Endothelial cell of umbilical vein (primary cell): Measurements from ENCODE around the gene SART3. TPM values are rescaled to one million over a fixed set of nuclear protein-coding genes. Genes with fewer than 3 reads are reported as not detected.

ENCODE experiments used
- BruUV-seq: library from RNA; stranded (reverse); fragments of 400-500 nt; replicated peaks from 2 replicates; lab custom pipeline; 2021; lab: Mats Ljungman, UMichigan
- CTCF ChIA-PET: fragments of 300-600, 350-600 bp; sonication (Branson Sonifier 250); formaldehyde crosslinking; loops from one replicate; lab custom pipeline; 2021; ENCODE audit warnings: antibody characterized with exemption, inconsistent platforms; lab: Charles Lee
- POLR2A ChIA-PET: fragments of 300-600, 350-600 bp; sonication (Branson Sonifier 250); formaldehyde crosslinking; loops from one replicate; lab custom pipeline; 2021; ENCODE audit warnings: antibody characterized with exemption, inconsistent platforms; lab: Charles Lee
- DNase-seq: peaks from one replicate; pipeline ENCODE4 v3.0.0-alpha.2; 2011; ENCODE audit warnings: low read depth, low spot score
- FAIRE-seq: peaks from 2 replicates; lab custom pipeline; 2011; peaks lifted over from hg19 to GRCh38; lab: Jason Lieb, UNC
- H2AFZ ChIP-seq: 2 replicates; pipeline ENCODE4 v1.6.0; 2012; ENCODE audit warnings: low read depth, low read length, control low read depth, inconsistent platforms
- H3K27ac ChIP-seq: 2 replicates; pipeline ENCODE4 v1.5.1; 2011; ENCODE audit warnings: low read depth, mild to moderate bottlenecking, control low read depth, low read length, moderate library complexity; ENCODE audit not compliant: insufficient read depth
- H3K27me3 ChIP-seq, 2 experiments: 2 replicates each; pipeline versions ENCODE4 v1.6.0 to v1.6.1; 2011; ENCODE audit warnings: low read length in 2 of 2, mixed read lengths in 1 of 2; ENCODE audit not compliant: control insufficient read depth in 2 of 2, insufficient read depth in 2 of 2
- H3K36me3 ChIP-seq, 2 experiments: 2 replicates in 1 of 2; 3 replicates in 1 of 2; pipeline ENCODE4 v1.5.1; 2011; ENCODE audit warnings: low read length in 2 of 2, mild to moderate bottlenecking in 1 of 2, moderate library complexity in 1 of 2; ENCODE audit not compliant: control insufficient read depth in 2 of 2, insufficient read depth in 2 of 2; ENCODE audit errors: extremely low read depth in 1 of 2
- H3K4me1 ChIP-seq: 3 replicates; pipeline ENCODE4 v1.5.1; 2011; ENCODE audit warnings: mild to moderate bottlenecking, low read length; ENCODE audit not compliant: control insufficient read depth, insufficient read depth; ENCODE audit errors: extremely low read depth
- H3K4me2 ChIP-seq: 2 replicates; pipeline ENCODE4 v1.6.1; 2011; ENCODE audit warnings: low read length, control low read depth, mixed read lengths; ENCODE audit not compliant: insufficient read depth
- H3K4me3 ChIP-seq, 3 experiments: fragments of 200-600 bp in 1 of 3; sonication (generic), shearing (Covaris generic) in 1 of 3; replicated peaks in 1 of 3; 2 replicates each; pipeline ENCODE4 v1.5.1; 2011 to 2016; ENCODE audit warnings: control low read depth in 3 of 3, low read length in 3 of 3, mild to moderate bottlenecking in 2 of 3, inconsistent platforms in 1 of 3, low read depth in 1 of 3, moderate library complexity in 1 of 3; ENCODE audit not compliant: insufficient read depth in 1 of 3
- H3K79me2 ChIP-seq: 2 replicates; pipeline ENCODE4 v1.6.0; 2012; ENCODE audit warnings: low read length, inconsistent platforms; ENCODE audit not compliant: control insufficient read depth, insufficient read depth
- H3K9ac ChIP-seq: replicated peaks from 2 replicates; pipeline ENCODE3; 2011; ENCODE audit warnings: low read length, control low read depth; ENCODE audit not compliant: insufficient read depth; ENCODE audit errors: extremely low read depth
- H3K9me1 ChIP-seq: replicated peaks from 3 replicates; pipeline ENCODE4 v1.6.0; 2011; ENCODE audit warnings: mild to moderate bottlenecking, low read length; ENCODE audit not compliant: control insufficient read depth, insufficient read depth; ENCODE audit errors: extremely low read depth
- H3K9me3 ChIP-seq: replicated peaks from 2 replicates; pipeline ENCODE4 v1.5.1; 2012; ENCODE audit warnings: low read length, inconsistent platforms; ENCODE audit not compliant: control insufficient read depth, insufficient read depth
- H4K20me1 ChIP-seq: replicated peaks from 2 replicates; pipeline ENCODE3; 2011; ENCODE audit warnings: mild to moderate bottlenecking, low read length; ENCODE audit not compliant: control insufficient read depth, insufficient read depth; ENCODE audit errors: extremely low read depth
- CTCF ChIP-seq, 2 donors: IDR thresholded peaks; 1 replicate in 1 of 2; 2 replicates in 1 of 2; pipeline ENCODE4 v1.5.1; 2011; ENCODE audit warnings: low read length in 2 of 2, mild to moderate bottlenecking in 2 of 2, moderate library complexity in 2 of 2, control low read depth in 1 of 2, inconsistent platforms in 1 of 2, low read depth in 1 of 2; ENCODE audit not compliant: insufficient read depth in 1 of 2; ENCODE audit errors: extremely low read depth in 1 of 2
- EZH2 ChIP-seq: IDR thresholded peaks from 2 replicates; pipeline ENCODE4 v1.6.1; 2012; ENCODE audit warnings: borderline replicate concordance, low read depth, mild to moderate bottlenecking, moderate library complexity, low read length, inconsistent platforms; ENCODE audit not compliant: severe bottlenecking
- FOS ChIP-seq: IDR thresholded peaks from 2 replicates; pipeline ENCODE4 v1.6.1; 2011; ENCODE audit warnings: mild to moderate bottlenecking, low read length, moderate library complexity, borderline replicate concordance; ENCODE audit not compliant: insufficient read depth
- GATA2 ChIP-seq: IDR thresholded peaks from 2 replicates; pipeline ENCODE4 v1.7.0; 2011; ENCODE audit warnings: low read depth, mild to moderate bottlenecking, moderate library complexity, mixed read lengths, low read length; ENCODE audit not compliant: insufficient read length, insufficient read depth
- JUN ChIP-seq: IDR thresholded peaks from 2 replicates; pipeline ENCODE4 v1.6.1; 2011; ENCODE audit warnings: borderline replicate concordance, low read depth; ENCODE audit not compliant: insufficient read length, insufficient read depth
- MYC ChIP-seq: IDR thresholded peaks from one replicate; pipeline ENCODE4 v1.6.1; 2011; ENCODE audit warnings: mild to moderate bottlenecking, low read depth, low read length
- POLR2A ChIP-seq: IDR thresholded peaks from 2 replicates; pipeline ENCODE4 v1.6.1; 2012; ENCODE audit warnings: low read depth, mild to moderate bottlenecking, control low read depth, low read length
- POLR2AphosphoS5 ChIP-seq: IDR thresholded peaks from 2 replicates; pipeline ENCODE4 v1.6.1; 2012; ENCODE audit warnings: low read depth, mild to moderate bottlenecking, control low read depth, low read length, moderate library complexity; ENCODE audit not compliant: insufficient read depth
- dilution Hi-C: fragments of 300-500 bp; cut with MboI; formaldehyde crosslinking; loops from one replicate; pipeline ENCODE4 v1.15.0; 2019; ENCODE audit warnings: low sequenced_read_pairs; ENCODE audit not compliant: extremely low pct_ligation_motif_present
- intact Hi-C: fragments of 100-400 bp; cut with micrococcal nuclease; formaldehyde crosslinking; loops from one replicate; pipeline ENCODE4 v1.10.0; 2022
- polyA plus RNA-seq, 4 experiments: library from polyadenylated mRNA; depleted of rRNA in 3 of 4; stranded (reverse) in 3 of 4; unstranded in 1 of 4; fragments of >200 nt; gene quantifications; 2 replicates each; pipeline versions ENCODE4 v1.2.1 to v1.2.3, GENCODE V29; 2011 to 2012; ENCODE audit warnings: missing spikeins in 1 of 4
- total RNA-seq: library from RNA; stranded (reverse); gene quantifications from 2 replicates; pipeline ENCODE4 v1.2.3, GENCODE V29; 2021
- TF ChIP-seq, protein P1 (sequence below): IDR thresholded peaks from 2 replicates; pipeline ENCODE4 v1.6.1; 2011; ENCODE audit not compliant: insufficient read depth, insufficient read length

Gene SART3
- total and polyA plus RNA-seq, 2 donors (not counting 3 experiments of a cell fraction or from before 2014, with no cell fraction given): 13.9 to 50.7 TPM

DNA sequence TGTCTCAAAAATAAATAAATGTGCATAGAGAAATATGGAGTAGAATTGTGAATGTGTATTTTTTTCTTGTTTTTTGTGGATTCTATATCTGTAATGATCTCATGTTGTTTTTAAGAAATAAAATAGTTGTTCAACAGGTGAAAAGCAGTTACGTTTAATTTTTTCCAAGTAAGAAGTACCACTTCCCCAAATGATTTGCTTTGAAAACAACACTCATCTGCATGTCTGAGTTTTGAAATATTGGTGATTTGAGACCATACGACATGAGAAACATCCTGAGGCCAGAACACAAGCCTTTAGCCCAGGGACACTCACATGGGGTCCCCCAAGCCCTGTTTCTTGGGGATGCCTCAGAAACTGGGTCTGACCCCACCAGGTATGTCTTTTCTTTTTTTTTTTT is 50.1 kb downstream of the SART3 start:
- Histone ChIP-seq H3K9me1 (no peaks in the 10 kb centered on the region), H3K4me1 (peaks cover 3% of the 10 kb centered on the region), H3K9me3 (no peaks in the 10 kb centered on the region), H3K4me2 (no peak overlapping the region), H3K79me2 (no peaks in the 10 kb centered on the region), H3K27me3 (no peaks in the 10 kb centered on the region), H2AFZ (no peak overlapping the region), H3K27ac (no peak overlapping the region), H3K4me3 (no peak overlapping the region), H4K20me1 (no peaks in the 10 kb centered on the region), H3K36me3 (no peaks in the 10 kb centered on the region), H3K9ac (no peak overlapping the region)
- no TSS peak for BruUV-seq
- dilution Hi-C loops (no loop called here), intact Hi-C loops (loop anchor here (5.0 to 10.0 kb wide), 2 partner anchors 204 to 1416 kb away; partner anchors contain the start of gene CRY1)
- ChIA-PET CTCF (interaction anchor here (1.3 to 3.1 kb wide), 2 partner anchors 592 to 1225 kb away, joined by 4 to 31 read pairs; no protein-coding TSS in a partner anchor), POLR2A (no interaction called here)
- FAIRE-seq (no peak), DNase-seq (no peak)
- TF ChIP-seq POLR2A (no peak), CTCF (IDR thresholded peaks at IDR 0.05; ENCODE audit: extremely low read depth in 1 of 2, insufficient read depth in 1 of 2, low read depth in 1 of 2, low read length in 2 of 2) (no peak), EZH2 (no peak), FOS (no peak), GATA2 (no peak), POLR2AphosphoS5 (no peak), JUN (no peak), MYC (no peak)
- TF ChIP-seq, protein P1, sequence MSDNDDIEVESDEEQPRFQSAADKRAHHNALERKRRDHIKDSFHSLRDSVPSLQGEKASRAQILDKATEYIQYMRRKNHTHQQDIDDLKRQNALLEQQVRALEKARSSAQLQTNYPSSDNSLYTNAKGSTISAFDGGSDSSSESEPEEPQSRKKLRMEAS: no peak
